ENCODE measurements around the gene MCF2L. TPM values are rescaled to one million over a fixed set of nuclear protein-coding genes. Genes with fewer than 3 reads are reported as not detected.
A peak's percentile ranks its signal among the peaks of the same experiment; 100 is the strongest.
"Not testable (repeated sequence)": the region's sequence is repeated elsewhere in the genome, so short reads cannot be mapped to it uniquely, and the experiment has no call there.

Gene MCF2L
- total RNA-seq = 8.0 and 11.5 TPM in 2 replicates

GRCh38 chr13:112968910-112969691 lies at the start of gene MCF2L:
Gene MCF2L (plus strand): TSS chr13:112969214. CDS start chr13:112969380, 166 bp downstream.
- peak in 1 of 2 donors; percentile 14 for DNase-seq (ENCODE audit: low read depth in 2 of 2)

- DNase-seq (ENCODE audit: low read depth in 2 of 2) = no peak
These were observed 45.1 kb upstream of the MCF2L start for GRCh38 chr13:112923962-112924361.

GRCh38 chr13:112924365-112924764 lies 44.6 kb upstream of the MCF2L start:
- DNase-seq (ENCODE audit: low read depth in 2 of 2) = no peak

- DNase-seq (ENCODE audit: low read depth in 2 of 2) = no peak
These were observed 43.0 kb upstream of the MCF2L start for GRCh38 chr13:112926003-112926402.

- no peak for DNase-seq (ENCODE audit: low read depth in 2 of 2)
These were observed 42.0 kb upstream of the MCF2L start for GRCh38 chr13:112926993-112927392.

- no peak for DNase-seq (ENCODE audit: low read depth in 2 of 2)
These were observed 40.7 kb upstream of the MCF2L start for GRCh38 chr13:112928020-112928971.

- peak; percentile 75 to 86 for DNase-seq (ENCODE audit: low read depth in 2 of 2)
These were observed 39.8 kb upstream of the MCF2L start for GRCh38 chr13:112928972-112929782.

- DNase-seq (ENCODE audit: low read depth in 2 of 2) = peak in 1 of 2 donors; percentile 67
These were observed 39.3 kb upstream of the MCF2L start for GRCh38 chr13:112929783-112930055.

GRCh38 chr13:112930192-112930591 lies 38.8 kb upstream of the MCF2L start:
- no peak for DNase-seq (ENCODE audit: low read depth in 2 of 2)

GRCh38 chr13:112931028-112931934 lies 37.7 kb upstream of the MCF2L start:
- peak; percentile 27 to 43 for DNase-seq (ENCODE audit: low read depth in 2 of 2)

- DNase-seq (ENCODE audit: low read depth in 2 of 2) = no peak
These were observed 36.0 kb upstream of the MCF2L start for GRCh38 chr13:112932971-112933370.

- no peak for DNase-seq (ENCODE audit: low read depth in 2 of 2)
These were observed 35.4 kb upstream of the MCF2L start for GRCh38 chr13:112933649-112934048.

GRCh38 chr13:112934078-112934477 lies 34.9 kb upstream of the MCF2L start:
- no peak for DNase-seq (ENCODE audit: low read depth in 2 of 2)

- DNase-seq (ENCODE audit: low read depth in 2 of 2) = no peak
These were observed 30.3 kb upstream of the MCF2L start for GRCh38 chr13:112938680-112939079.

- DNase-seq (ENCODE audit: low read depth in 2 of 2) = no peak
These were observed 28.8 kb upstream of the MCF2L start for GRCh38 chr13:112940236-112940635.

- no peak for DNase-seq (ENCODE audit: low read depth in 2 of 2)
These were observed 27.7 kb upstream of the MCF2L start for GRCh38 chr13:112941349-112941748.

- not testable (repeated sequence) for DNase-seq (ENCODE audit: low read depth in 2 of 2)
These were observed 27.2 kb upstream of the MCF2L start for GRCh38 chr13:112941765-112942164.

- DNase-seq (ENCODE audit: low read depth in 2 of 2) = peak; percentile 92 to 94
These were observed 26.2 kb upstream of the MCF2L start for GRCh38 chr13:112942689-112943308.

GRCh38 chr13:112943309-112944125 lies 25.5 kb upstream of the MCF2L start:
- peak in 1 of 2 donors; percentile 17 for DNase-seq (ENCODE audit: low read depth in 2 of 2)
